ENCODE measurements around the gene NRG2.

GRCh38 chr5:139997276-139997675 lies 45.8 kb downstream of the NRG2 start:
- no peak for TF ChIP-seq CTCF (IDR thresholded peaks at IDR 0.05)
- no peak for TF ChIP-seq ZFX (IDR thresholded peaks at IDR 0.05; ENCODE audit: borderline replicate concordance)

All from 22Rv1 (cell line).